ENCODE results near the gene LY6G6D.

The LY6G6D gene

GRCh38 chr6:31742894-31743293 is 27.7 kb downstream of the LY6G6D start:
- Mint-ChIP-seq H3K4me1 (peaks cover 37% of the 10 kb centered on the region), H3K9me3 (no peaks in the 10 kb centered on the region), H3K36me3 (ENCODE audit: low read depth) (peaks cover 56% of the 10 kb centered on the region), H3K4me3 (no peak overlapping the region), H3K27ac (no peak overlapping the region), H3K27me3 (peaks cover 3% of the 10 kb centered on the region)
- ATAC-seq (no peak), DNase-seq (no peak)

GRCh38 chr6:31744422-31744821 is 29.3 kb downstream of the LY6G6D start:
- Mint-ChIP-seq H3K4me3 (no peak overlapping the region), H3K4me1 (peaks cover 23% of the 10 kb centered on the region), H3K27ac (no peak overlapping the region), H3K36me3 (ENCODE audit: low read depth) (peaks cover 62% of the 10 kb centered on the region), H3K27me3 (peaks cover 3% of the 10 kb centered on the region), H3K9me3 (no peaks in the 10 kb centered on the region)
- no peak for ATAC-seq
- DNase-seq = no peak

- no peak overlapping the region for H3K4me3 Mint-ChIP-seq
- no peaks in the 10 kb centered on the region for H3K4me1 Mint-ChIP-seq
- H3K27me3 Mint-ChIP-seq = no peaks in the 10 kb centered on the region
- H3K36me3 Mint-ChIP-seq (ENCODE audit: low read depth) = peaks cover 32% of the 10 kb centered on the region
- H3K9me3 Mint-ChIP-seq = no peaks in the 10 kb centered on the region
- H3K27ac Mint-ChIP-seq = no peak overlapping the region
- DNase-seq (no peak), ATAC-seq (no peak)
Measured at GRCh38 chr6:31749301-31750036, 34.3 kb downstream of the LY6G6D start.

- no peak for ATAC-seq
- H3K27ac Mint-ChIP-seq = no peak overlapping the region
- peaks cover 28% of the 10 kb centered on the region for H3K36me3 Mint-ChIP-seq (ENCODE audit: low read depth)
- no peak overlapping the region for H3K4me3 Mint-ChIP-seq
- no peaks in the 10 kb centered on the region for H3K27me3 Mint-ChIP-seq
- H3K9me3 Mint-ChIP-seq = no peaks in the 10 kb centered on the region
- no peak for DNase-seq
- no peaks in the 10 kb centered on the region for H3K4me1 Mint-ChIP-seq
Measured at GRCh38 chr6:31750411-31751022, 35.4 kb downstream of the LY6G6D start.

GRCh38 chr6:31752739-31753319 is 37.7 kb downstream of the LY6G6D start:
- no peak overlapping the region for H3K4me3 Mint-ChIP-seq
- H3K27me3 Mint-ChIP-seq = no peaks in the 10 kb centered on the region
- no peaks in the 10 kb centered on the region for H3K9me3 Mint-ChIP-seq
- no peak overlapping the region for H3K27ac Mint-ChIP-seq
- H3K4me1 Mint-ChIP-seq = no peaks in the 10 kb centered on the region
- no peak for DNase-seq
- H3K36me3 Mint-ChIP-seq (ENCODE audit: low read depth) = peaks cover 17% of the 10 kb centered on the region
- ATAC-seq = no peak

GRCh38 chr6:31758281-31758680 is 43.1 kb downstream of the LY6G6D start:
- Mint-ChIP-seq H3K9me3 (no peaks in the 10 kb centered on the region), H3K27ac (no peak overlapping the region), H3K4me3 (no peak overlapping the region), H3K27me3 (no peaks in the 10 kb centered on the region), H3K4me1 (no peaks in the 10 kb centered on the region), H3K36me3 (ENCODE audit: low read depth) (peaks cover 44% of the 10 kb centered on the region)
- DNase-seq = no peak
- no peak for ATAC-seq

- Mint-ChIP-seq H3K9me3 (no peaks in the 10 kb centered on the region), H3K4me3 (no peak overlapping the region), H3K27me3 (no peaks in the 10 kb centered on the region), H3K4me1 (peaks cover 2% of the 10 kb centered on the region), H3K27ac (no peak overlapping the region), H3K36me3 (ENCODE audit: low read depth) (peaks cover 53% of the 10 kb centered on the region)
- ATAC-seq (no peak), DNase-seq (no peak)
Measured at GRCh38 chr6:31760790-31761189, 45.6 kb downstream of the LY6G6D start.

- peaks cover 53% of the 10 kb centered on the region for H3K36me3 Mint-ChIP-seq (ENCODE audit: low read depth)
- peaks cover 2% of the 10 kb centered on the region for H3K4me1 Mint-ChIP-seq
- no peaks in the 10 kb centered on the region for H3K27me3 Mint-ChIP-seq
- no peak for DNase-seq
- H3K27ac Mint-ChIP-seq = no peak overlapping the region
- H3K4me3 Mint-ChIP-seq = no peak overlapping the region
- ATAC-seq = no peak
- H3K9me3 Mint-ChIP-seq = no peaks in the 10 kb centered on the region
Measured at GRCh38 chr6:31761343-31761742, 46.2 kb downstream of the LY6G6D start.

GRCh38 chr6:31762356-31762755 is 47.2 kb downstream of the LY6G6D start, which contains the start of gene SAPCD1:
TSS of gene SAPCD1 (plus strand) at chr6:31762656. CDS start at chr6:31763055, 399 bp downstream.
- Mint-ChIP-seq H3K27me3 (no peaks in the 10 kb centered on the region), H3K4me3 (no peak within 1 kb of the TSS), H3K4me1 (peaks cover 2% of the 10 kb centered on the region), H3K9me3 (no peaks in the 10 kb centered on the region), H3K27ac (no peak within 1 kb of the TSS), H3K36me3 (ENCODE audit: low read depth) (peaks cover 51% of the 10 kb centered on the region)
- no peak for DNase-seq
- no peak for ATAC-seq

- no peak overlapping the region for H3K27ac Mint-ChIP-seq
- H3K27me3 Mint-ChIP-seq = no peaks in the 10 kb centered on the region
- peaks cover 2% of the 10 kb centered on the region for H3K4me1 Mint-ChIP-seq
- ATAC-seq (no peak), DNase-seq (no peak)
- H3K36me3 Mint-ChIP-seq (ENCODE audit: low read depth) = peaks cover 48% of the 10 kb centered on the region
- no peak overlapping the region for H3K4me3 Mint-ChIP-seq
- H3K9me3 Mint-ChIP-seq = no peaks in the 10 kb centered on the region
Measured at GRCh38 chr6:31762878-31763618, 47.9 kb downstream of the LY6G6D start.

GRCh38 chr6:31763619-31763940 is 48.4 kb downstream of the LY6G6D start:
- H3K9me3 Mint-ChIP-seq = no peaks in the 10 kb centered on the region
- ATAC-seq (no peak), DNase-seq (no peak)
- H3K4me3 Mint-ChIP-seq = no peak overlapping the region
- H3K36me3 Mint-ChIP-seq (ENCODE audit: low read depth) = peaks cover 43% of the 10 kb centered on the region
- no peaks in the 10 kb centered on the region for H3K27me3 Mint-ChIP-seq
- peaks cover 2% of the 10 kb centered on the region for H3K4me1 Mint-ChIP-seq
- no peak overlapping the region for H3K27ac Mint-ChIP-seq

- Mint-ChIP-seq H3K27me3 (no peaks in the 10 kb centered on the region), H3K36me3 (ENCODE audit: low read depth) (peaks cover 37% of the 10 kb centered on the region), H3K4me3 (no peak overlapping the region), H3K4me1 (peaks cover 4% of the 10 kb centered on the region), H3K9me3 (no peaks in the 10 kb centered on the region), H3K27ac (no peak overlapping the region)
- no peak for DNase-seq
- no peak for ATAC-seq
Measured at GRCh38 chr6:31764198-31764597, 49.0 kb downstream of the LY6G6D start.

GRCh38 chr6:31765559-31765909 is 50.4 kb downstream of the LY6G6D start:
- ATAC-seq = no peak
- Mint-ChIP-seq H3K4me1 (peaks cover 11% of the 10 kb centered on the region), H3K27me3 (no peaks in the 10 kb centered on the region), H3K27ac (no peak overlapping the region), H3K9me3 (no peaks in the 10 kb centered on the region), H3K4me3 (no peak overlapping the region), H3K36me3 (ENCODE audit: low read depth) (peaks cover 25% of the 10 kb centered on the region)
- DNase-seq = no peak

GRCh38 chr6:31765910-31766794 is 51.0 kb downstream of the LY6G6D start:
- Mint-ChIP-seq H3K27me3 (no peaks in the 10 kb centered on the region), H3K36me3 (ENCODE audit: low read depth) (peaks cover 21% of the 10 kb centered on the region), H3K4me3 (no peak overlapping the region), H3K27ac (no peak overlapping the region), H3K4me1 (peaks cover 14% of the 10 kb centered on the region), H3K9me3 (no peaks in the 10 kb centered on the region)
- ATAC-seq = no peak
- no peak for DNase-seq

Data from activated naive CD8-positive, alpha-beta T cell treated with anti-CD3 and anti-CD28 coated beads, Interleukin-2, amount 50 U/mL, for 24 hours (primary cell).